ENCODE results near the gene PPP1R9B.

The PPP1R9B gene

GRCh38 chr17:50186661-50187393, 36.4 kb upstream of the PPP1R9B start:
- no peak for DNase-seq

GRCh38 chr17:50185631-50186471, 35.4 kb upstream of the PPP1R9B start:
- no peak for DNase-seq

GRCh38 chr17:50184611-50185398, 34.3 kb upstream of the PPP1R9B start:
- DNase-seq: peak; percentile 29

- no peak for DNase-seq
Observed at GRCh38 chr17:50184064-50184463, 33.6 kb upstream of the PPP1R9B start.

- DNase-seq: no peak
Observed at GRCh38 chr17:50183421-50183994, 33.0 kb upstream of the PPP1R9B start.

- DNase-seq: no peak
Observed at GRCh38 chr17:50182783-50183420, 32.4 kb upstream of the PPP1R9B start.

GRCh38 chr17:50181591-50182560, 31.4 kb upstream of the PPP1R9B start:
- DNase-seq: no peak

- DNase-seq: no peak
Observed at GRCh38 chr17:50181144-50181543, 30.7 kb upstream of the PPP1R9B start.

GRCh38 chr17:50180620-50181019, 30.1 kb upstream of the PPP1R9B start:
- no peak for DNase-seq

- DNase-seq: no peak
Observed at GRCh38 chr17:50180111-50180510, 29.6 kb upstream of the PPP1R9B start.

- peak; percentile 51 for DNase-seq
Observed at GRCh38 chr17:50177983-50178834, 27.7 kb upstream of the PPP1R9B start.

GRCh38 chr17:50177476-50177875, 27.0 kb upstream of the PPP1R9B start:
- DNase-seq: no peak

GRCh38 chr17:50176559-50177357, 26.3 kb upstream of the PPP1R9B start:
- no peak for DNase-seq

- no peak for DNase-seq
Observed at GRCh38 chr17:50175035-50175807, 24.7 kb upstream of the PPP1R9B start.

GRCh38 chr17:50174444-50174843, 24.0 kb upstream of the PPP1R9B start:
- DNase-seq: no peak

GRCh38 chr17:50173335-50173941, 23.0 kb upstream of the PPP1R9B start:
- no peak for DNase-seq

GRCh38 chr17:50172936-50173334, 22.5 kb upstream of the PPP1R9B start:
- no peak for DNase-seq

GRCh38 chr17:50172130-50172529, 21.7 kb upstream of the PPP1R9B start:
- no peak for DNase-seq

All from CD4-positive, alpha-beta T cell treated with Interleukin-15 for 1 hour (primary cell).